HG03108 (cell line): ENCODE results near the gene TMEM151A.

ENCODE experiments used
- ATAC-seq: cut with Tn5 transposase; IDR thresholded peaks from one replicate; pipeline ENCODE4 v1.9.1; 2021; ENCODE audit warnings: moderate library complexity; ENCODE audit not compliant: unreplicated experiment

The TMEM151A gene

DNA sequence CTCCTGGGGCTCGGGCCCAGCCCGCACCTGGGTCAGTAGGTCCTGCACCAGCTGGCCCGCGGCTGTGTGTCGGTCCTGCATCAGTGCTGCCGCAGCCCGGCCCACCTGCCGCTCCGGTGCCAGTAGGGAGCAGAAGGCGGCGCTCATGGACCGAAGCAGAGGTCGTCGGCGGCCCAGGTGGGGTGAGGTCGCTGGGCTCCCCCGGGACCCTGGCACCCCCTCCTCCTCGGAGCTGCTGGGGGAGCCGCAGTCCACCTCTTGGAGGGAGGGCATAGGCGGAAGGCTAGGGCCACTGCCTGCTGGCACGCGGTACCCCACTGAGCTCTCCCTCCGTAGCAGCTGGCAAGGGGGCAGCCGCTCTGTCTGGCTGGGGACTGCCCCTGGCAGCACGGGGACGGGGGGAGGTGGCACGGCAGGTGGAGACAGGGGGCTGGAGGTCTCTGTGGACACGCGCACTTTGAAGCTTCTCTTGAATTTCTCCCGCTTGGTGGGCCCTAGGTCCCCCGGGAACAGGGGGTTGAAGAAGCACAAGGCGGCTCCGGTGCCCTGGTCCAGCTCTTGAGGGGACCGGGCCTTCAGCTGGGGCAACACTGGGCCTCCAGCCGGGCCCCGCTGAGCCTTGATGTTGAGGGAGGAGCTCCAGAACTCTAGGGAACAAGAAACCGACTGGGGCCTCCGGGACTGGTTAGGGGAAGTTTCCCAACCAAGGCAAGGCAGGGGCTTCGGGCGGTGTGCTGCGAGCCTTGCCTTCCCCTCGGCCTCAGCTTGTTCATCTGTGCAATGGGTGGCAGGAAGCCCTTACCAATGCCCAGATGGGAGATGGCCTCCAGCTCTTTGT lies 43.1 kb downstream of the TMEM151A start:
- no peak for ATAC-seq

DNA sequence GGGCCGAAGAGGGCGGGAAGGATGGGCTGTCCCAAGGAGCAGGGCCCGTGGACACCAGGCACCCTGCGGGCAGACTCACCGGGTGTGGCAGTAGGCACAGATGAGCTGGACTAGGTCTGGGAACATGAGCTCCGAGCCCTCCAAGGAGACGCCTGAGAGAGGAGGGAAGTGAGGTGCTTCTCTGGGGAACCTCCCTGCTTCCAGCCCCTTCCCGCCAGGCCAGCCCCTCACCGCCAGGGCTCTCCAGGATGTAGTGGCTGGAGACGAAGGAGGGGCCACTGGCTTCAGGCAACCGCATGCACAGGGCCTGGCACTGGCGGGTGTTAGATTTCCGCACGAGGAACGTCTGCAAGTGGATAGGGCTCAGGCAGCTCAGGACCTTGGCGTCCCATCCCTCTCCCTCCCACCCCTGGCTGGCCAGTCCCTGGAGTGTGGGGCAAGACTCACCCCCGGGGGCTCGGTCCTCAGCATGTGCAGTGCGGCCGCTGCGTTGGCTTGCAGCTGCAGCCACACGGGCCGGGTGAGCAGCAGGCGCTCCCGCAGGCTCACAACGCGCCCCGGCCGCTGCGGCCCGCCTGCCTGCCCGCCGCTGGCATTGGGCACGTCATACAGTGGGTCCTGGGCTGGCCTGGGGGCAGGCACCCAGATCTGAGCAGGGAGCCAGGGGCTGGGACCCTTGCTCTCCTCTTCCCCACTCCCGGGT lies 44.0 kb downstream of the TMEM151A start:
- no peak for ATAC-seq

DNA sequence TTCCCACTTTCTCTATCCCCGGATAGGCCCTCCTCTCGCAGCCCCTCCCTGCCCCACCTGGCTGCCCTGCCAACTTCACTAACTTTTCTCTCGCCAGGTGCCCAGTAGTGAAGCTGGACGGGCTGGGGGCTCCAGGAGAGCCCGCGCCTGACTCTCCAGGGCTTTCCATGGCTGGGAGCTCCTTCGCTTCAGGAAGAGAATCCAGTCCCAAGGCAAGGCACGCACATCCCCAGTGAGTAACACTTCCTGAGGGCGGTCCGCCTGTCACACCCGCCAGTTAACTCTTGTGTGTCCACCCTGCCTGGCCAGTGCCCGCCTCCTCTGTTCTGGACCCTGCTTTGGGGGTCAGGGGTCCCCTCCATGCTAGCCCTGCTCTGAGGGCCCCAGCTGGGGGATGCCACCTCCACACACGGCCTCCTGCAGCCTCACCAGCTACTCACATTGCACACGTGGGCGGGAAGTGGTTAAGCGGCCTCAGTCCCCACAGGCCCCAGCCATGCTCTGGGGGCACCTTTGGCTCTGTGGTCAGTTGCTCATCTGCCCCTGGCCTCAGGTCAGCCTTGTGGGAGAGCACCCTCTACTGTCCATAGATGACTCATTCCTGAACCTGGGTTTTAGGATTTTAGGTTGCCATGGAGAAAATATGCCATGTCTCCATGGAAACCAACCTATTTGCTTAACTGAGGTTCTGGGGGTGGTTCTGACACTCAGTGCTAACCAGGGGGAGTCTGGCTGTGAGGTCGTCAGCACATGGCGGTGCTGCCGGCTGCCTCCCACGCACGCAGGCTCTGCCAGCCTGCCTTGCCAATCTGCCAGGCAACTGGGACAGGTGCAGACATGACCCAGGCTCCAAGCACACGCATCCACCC lies 44.8 kb downstream of the TMEM151A start, which contains the start of gene RIN1:
Gene RIN1 (minus strand): TSS at position 201 of the 869 bp plus-strand sequence. CDS start 32 bp downstream, at position 169.
- peak; percentile 69 for ATAC-seq

DNA sequence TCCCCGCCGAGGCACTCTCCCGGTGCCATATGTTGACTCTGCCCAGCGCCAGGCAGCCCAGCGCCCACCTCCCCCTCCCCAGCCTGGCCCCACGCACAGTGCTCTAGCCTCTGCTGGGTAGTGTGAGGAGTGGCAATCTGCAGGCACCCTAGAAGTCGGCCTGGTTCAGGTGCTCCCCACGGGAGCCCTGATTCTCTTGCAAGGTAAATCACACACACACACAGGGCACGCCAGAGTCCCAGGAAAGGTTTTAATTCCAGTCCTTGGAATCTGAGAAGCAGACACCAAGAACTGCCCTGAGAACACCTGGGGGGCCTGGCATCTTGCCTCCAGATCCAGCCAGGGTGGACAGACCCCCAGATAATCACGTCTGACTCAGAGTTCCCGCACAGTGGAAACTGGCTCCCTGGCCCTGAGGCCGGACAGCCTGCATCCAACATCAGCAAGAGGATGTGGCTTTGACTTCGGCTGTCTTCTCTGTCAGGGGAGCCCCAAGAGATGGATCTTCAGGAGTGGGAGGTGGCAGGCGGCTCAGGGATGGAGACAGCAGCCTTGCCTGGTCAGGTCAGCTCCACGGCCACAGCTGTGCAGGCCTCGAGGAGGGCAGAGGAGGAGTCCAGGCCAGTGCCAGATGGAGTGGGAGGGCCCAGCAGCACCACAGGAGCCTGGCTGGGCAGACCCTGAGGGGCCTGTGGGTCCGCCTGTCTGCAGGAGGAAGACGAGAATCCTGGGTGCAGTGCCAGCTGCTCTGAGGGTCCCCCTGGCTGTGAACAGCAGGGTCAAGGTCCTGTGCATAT lies 45.6 kb downstream of the TMEM151A start:
- no peak for ATAC-seq

DNA sequence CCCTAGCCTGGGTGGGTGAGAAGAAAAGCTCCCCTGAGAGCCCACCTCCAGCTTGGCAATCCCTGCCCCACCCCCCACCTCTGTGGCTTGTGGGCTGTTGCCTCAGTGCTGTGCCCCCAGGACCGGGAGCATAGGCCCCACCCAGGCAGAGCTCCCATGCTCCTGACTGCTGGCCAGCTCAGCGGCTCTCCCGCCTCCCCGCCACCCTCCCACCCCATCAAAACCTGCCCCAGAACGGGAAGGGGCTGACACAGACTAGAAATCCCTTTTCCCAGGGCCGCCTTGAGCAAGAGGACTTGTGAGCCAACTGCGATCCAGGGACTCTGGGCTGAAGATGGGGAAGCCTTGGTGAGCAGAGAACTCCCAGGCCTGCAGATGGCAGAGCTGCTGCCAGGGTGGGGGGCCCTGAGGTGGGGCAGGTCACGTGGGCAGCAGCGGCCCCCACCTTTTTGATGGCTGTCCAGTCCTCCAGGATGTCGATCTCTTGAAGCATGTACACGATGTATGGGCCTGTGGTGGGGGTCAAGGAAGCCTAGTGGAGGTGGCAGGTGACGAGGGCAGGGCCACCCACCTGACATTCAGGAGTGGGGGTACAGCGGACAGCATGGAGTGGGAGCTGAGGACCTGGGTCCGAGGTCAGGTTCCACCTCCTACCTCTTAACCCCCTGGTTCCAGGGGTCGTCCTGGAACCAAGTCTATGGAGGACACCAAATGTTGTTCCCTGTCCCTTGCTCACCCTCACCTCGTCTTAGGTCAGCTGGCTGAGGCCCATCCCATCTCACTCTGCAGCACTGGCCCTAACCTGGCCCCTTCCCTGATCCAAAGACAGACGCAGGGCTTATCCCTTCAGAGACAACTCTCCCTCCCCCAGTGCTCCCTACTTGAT lies 46.8 kb downstream of the TMEM151A start:
- no peak for ATAC-seq

DNA sequence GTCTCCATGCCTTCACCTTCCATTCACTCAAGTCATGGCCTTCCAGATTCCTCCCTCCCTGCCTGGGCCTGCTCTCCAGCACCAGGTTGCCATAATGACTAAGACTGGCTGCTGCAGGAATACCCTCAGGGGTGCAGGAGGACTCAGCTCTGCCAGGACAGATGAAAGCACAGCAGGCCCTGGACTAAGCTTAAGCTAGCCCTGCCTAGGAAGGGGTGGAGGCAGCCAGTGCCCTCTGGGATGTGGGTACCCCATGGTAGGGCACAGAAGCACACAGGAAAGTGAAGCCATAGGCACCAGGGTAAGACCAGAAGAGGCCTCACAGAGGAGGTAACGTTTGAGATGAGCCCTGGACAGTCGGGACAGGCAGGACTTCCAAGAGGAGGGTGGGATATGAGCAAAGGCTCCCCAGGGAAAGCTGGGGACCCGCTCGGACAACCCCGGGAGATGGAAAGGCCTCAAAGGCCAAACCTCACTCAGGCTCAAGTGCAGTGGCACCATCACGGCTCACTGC lies 47.5 kb downstream of the TMEM151A start:
- ATAC-seq = no peak

DNA sequence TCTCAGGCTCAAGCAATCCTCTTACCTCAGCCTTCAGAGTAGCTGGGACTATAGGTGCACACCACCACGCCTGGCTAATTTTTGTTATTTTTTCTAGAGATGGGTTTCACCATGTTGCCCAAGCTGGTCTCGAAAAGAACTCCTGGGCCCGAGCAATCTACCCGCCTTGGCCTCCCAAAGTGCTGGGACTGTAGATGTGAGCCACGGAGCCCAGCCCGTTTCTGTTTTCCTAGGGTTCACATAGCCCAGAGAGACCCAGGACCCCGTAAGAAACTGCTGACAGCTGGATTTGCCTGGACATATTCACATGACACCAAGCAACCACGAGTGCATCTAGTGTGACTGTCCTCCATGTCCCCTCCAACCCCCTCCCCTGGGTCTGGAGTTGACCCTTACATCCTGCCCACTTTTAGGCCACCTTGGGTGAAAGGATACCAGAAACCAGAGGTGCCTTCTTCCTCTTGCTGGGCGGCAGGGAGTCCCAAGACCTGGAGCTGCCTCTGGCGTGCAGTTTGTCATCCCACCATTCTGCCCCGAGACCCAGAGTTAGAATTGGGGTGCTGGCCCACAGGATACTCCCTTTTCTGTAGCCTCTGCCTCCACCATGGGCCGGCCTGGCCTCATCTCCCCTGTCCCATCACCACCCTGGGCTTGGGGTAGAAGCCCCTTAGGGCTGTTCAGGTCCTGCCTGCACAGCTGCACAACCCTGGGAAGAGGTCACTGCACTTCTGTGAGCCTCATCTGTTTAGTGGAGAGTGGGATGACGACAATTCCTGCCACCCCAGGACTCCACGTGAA lies 48.2 kb downstream of the TMEM151A start:
- ATAC-seq = no peak

DNA sequence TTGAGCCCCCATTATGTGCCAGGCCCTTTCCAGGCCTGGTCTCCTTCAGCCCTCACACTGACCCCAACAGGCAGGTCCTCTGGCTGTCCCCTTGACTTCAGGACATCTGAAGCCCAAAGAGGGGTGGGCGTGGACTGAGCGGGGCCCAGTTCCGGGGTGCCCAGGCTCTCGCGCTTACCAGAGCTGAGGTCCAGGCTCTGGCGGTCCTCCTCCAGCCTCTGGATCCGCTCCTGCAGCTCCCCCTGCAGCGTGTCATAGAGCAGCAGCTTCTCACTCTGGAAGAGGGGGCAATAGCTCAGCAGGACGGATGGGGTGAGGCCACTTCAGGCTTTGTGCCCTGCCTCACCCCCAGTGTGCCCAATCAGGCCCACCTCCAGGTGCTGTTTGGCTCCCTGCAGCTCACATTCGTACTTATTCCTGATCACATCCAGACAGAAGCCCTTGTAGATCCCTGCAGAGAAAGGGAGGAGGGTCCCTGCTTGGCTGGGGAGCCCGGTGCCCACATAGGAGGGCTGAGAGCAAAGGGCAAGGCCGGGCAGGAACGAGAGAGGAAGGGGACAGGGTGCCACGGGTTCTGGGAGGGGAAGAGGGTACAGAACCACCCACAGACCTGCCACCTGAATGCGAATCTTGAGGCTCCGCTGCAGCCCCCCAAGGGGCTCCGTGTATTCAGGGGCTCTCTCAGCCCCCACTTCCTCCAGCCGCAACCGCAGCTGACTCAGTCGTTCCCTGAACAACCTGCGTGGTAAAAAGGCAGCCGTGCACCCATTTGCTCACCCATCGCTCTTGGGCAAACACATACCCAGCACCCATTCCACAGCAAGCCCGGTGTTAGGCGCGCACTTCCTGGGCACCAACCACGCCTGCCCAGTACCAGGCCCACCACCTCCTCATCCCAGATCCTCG lies 49.2 kb downstream of the TMEM151A start:
- no peak for ATAC-seq

DNA sequence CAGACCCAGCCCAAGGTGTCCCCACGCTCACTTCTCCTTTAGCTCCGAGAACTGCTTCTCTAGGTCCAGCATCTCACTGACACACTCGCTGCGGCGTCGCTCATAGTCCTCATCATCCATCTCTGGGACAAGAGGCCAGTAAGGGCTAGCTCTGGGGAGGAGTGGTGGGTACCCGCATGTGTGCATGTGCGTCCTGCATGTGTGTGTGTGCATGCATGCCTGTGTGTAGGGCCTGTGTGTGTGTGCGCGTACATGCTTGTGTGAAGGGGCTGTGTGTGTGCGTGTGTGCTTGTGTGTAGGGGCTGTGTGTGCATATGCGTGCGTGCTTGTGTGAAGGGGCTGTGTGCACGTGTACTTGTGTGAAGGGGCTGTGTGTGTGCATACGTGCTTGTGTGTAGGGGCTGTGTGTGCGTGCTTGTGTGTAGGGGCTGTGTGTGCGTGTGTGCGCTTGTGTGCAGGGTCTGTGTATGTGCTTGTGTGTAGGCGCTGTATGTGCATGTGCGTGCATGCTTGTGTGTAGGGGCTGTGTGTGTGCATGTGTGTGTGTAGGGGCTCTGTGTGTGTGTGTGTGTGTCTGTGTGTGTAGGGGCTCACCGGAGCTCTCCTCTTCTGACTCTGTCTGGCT lies 49.9 kb downstream of the TMEM151A start:
- no peak for ATAC-seq

DNA sequence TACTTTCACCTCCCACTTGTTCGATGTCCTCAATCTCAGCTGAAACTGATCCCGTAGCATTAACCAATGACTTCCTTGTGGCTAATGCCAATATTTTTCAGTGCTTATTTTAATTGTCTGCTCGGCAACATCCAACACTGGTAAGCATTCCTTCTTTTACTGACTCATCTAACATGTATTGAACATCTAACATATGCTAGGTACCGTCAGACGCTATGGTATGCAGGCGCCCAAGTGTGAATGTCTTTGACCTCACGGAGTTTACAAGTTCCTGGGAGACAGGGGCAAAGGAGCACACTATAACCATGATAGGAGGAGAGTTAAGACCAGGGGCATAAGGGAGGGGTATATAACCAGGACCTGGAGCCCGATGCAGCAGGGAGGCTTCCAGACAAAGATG lies 51.5 kb downstream of the TMEM151A start:
- no peak for ATAC-seq

DNA sequence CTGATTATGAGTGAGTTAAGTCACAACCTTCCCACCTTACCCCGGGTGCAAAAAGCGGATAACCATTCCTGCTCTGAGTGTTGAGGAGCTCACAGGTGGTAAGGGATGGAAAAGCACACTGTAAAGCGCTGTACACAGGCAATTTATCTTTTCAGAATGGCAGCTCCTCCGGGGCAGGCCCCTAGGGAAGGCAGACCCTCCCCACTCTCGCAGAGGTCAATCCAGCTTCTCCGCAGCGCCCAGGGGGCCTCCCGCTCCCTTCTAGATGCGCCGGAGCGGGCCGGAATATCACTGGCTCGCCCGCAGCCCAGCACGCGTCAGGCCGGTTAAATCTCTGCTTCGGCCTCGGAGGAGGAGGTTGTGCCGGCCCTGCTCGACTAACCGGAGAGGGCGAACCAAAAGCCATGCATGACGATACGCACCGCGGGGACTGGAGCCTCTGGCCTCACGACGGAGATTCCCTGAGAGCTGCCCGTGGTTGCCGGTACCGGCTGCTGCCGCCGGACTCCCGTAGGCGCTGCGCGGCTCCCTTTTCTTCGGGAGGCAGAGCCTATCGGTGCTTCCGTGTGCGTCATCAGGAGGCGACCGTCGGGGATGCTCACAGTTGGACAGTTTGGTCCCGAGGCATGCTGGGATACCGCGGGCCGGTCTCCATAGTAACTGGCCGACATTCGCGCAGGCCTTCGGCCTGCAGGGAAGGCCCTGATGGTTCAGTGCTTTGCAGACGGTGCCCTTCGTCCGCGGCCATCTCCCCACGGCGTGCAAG lies 53.0 kb downstream of the TMEM151A start, which contains the start of gene BRMS1:
Gene BRMS1 (minus strand): TSS at position 555 of the 766 bp plus-strand sequence. CDS start 2,870 bp downstream, outside the sequence.
- peak; percentile 62 for ATAC-seq

DNA sequence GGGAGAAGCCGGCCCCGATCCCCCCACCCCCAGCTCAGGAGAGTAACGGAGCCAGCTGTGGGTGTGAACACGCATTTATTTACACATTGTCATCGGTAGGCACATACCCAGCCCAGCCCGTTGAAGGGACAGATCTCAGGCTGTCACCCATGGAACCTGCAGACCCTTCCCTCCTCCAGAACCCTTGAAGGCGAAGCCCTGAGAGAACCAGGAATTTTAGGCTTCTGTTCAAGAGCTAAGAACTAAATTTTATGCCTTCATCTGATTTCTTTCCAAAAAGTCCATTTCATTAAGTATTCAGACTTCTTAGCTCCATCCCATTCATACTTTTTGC lies 53.6 kb downstream of the TMEM151A start:
- ATAC-seq = peak; percentile 3
